GM19467 (cell line): Measurements from ENCODE around the gene PROM1.

Experiments used
- ATAC-seq: cut with Tn5 transposase; IDR thresholded peaks from one replicate; pipeline ENCODE4 v1.9.1; 2021; ENCODE audit warnings: mild to moderate bottlenecking, moderate library complexity; ENCODE audit not compliant: unreplicated experiment

The PROM1 gene

DNA sequence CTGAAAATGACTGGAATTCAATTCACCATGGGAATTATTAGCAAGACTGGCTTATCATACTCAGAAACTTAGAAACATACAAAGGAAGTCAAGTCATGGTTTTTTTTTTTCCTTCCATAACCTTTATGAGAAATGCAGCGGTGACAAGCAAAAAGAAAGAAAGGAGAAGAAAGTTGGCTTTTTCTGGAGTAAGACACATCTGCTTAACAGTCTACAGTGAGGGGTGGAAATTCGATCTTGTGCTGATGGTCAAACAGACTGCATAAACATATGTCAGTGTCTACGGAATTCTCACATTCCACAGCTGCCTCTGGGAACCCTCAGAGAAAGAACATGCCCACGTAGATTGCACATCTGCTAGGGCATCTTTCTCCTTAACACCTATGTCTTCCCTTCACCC is 54.6 kb downstream of the PROM1 start:
- no peak for ATAC-seq

GRCh38 chr4:16027626-16028025 is 56.2 kb downstream of the PROM1 start:
- no peak for ATAC-seq

- ATAC-seq = no peak
Measured at GRCh38 chr4:16027114-16027513, 56.7 kb downstream of the PROM1 start.

GRCh38 chr4:16026160-16026761 is 57.6 kb downstream of the PROM1 start:
- ATAC-seq = no peak

DNA sequence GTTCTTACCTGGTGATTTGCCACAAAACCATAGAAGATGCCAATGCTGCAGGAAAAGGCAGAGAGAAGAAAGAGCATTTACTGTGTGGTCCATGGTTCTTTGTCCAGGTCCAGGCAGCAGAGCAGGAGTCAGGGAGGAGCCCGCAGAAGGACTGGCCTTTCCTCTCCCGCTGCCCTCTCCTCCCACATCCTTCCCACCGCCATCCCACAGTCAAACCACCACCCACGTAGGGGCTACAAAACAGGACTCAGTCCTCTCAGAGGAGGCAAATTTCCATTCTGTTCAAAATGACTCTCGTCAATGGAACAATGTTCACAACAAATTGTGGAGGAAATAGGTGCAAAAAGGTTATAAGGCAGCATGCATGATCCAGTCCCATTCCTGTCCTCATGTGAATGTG is 58.6 kb downstream of the PROM1 start:
- ATAC-seq = no peak

DNA sequence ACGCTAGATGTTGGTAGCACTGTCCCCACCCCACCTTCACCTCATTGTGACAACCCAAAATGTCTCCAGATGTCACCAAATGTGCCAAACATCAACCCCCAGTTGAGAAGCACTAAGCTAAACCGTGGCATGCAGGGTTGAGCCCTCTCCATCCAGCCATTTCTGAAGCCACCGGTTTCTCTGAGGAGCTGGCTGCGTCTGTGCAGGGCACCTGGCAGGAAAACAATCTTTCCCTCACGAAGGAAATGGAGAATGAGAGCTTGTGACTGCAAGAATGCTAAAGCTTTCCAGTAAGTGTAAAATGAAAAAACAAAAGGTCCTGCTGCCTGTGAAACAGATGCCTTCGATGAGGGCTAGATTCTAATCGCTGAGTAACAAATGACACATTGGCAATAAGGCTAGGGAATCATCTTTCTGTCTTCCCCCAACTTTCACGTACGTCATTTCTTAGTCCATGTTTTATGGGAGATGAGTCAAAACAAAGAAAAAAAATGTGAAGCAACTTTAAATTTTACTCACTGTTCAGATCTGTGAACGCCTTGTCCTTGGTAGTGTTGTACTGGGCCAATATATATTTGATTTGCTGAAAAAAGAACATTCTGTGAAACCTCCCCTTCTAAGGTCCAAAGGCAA is 59.9 kb downstream of the PROM1 start:
- no peak for ATAC-seq

GRCh38 chr4:16021804-16022560 is 61.8 kb downstream of the PROM1 start:
- ATAC-seq = no peak

GRCh38 chr4:16019649-16020048 is 64.2 kb downstream of the PROM1 start:
- no peak for ATAC-seq

- no peak for ATAC-seq
Measured at GRCh38 chr4:16018841-16019240, 65.0 kb downstream of the PROM1 start.

DNA sequence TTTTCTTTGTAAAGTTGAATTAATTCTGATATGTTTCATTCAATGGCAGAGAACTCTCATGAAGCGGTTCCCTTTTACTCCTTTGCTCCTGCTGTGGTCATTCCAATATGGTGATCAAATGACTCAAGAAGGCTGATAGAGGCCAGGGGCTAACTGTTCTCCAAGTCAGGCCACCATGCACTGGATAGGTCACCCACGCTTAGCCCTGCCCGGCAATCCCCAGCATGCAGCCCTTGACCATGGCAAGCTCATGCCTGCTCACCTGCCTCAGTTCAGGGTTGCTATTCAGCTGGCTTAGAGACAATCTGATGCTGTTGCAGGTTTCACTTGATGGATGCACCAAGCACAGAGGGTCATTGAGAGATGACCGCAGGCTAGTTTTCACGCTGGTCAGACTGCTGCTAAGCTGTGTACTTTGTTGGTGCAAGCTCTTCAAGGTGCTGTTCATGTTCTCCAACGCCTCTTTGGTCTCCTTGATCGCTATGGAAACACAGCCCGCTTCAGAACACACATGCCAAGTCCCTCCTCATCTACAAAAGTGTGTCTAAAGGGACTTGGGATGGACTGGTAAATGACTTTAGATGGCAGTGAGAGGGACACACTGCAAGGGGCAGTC is 65.7 kb downstream of the PROM1 start:
- no peak for ATAC-seq

GRCh38 chr4:16016536-16016935 is 67.3 kb downstream of the PROM1 start:
- no peak for ATAC-seq

- ATAC-seq = no peak
Measured at GRCh38 chr4:16011173-16011572, 72.7 kb downstream of the PROM1 start.

GRCh38 chr4:16009153-16009552 is 74.7 kb downstream of the PROM1 start:
- ATAC-seq = no peak

DNA sequence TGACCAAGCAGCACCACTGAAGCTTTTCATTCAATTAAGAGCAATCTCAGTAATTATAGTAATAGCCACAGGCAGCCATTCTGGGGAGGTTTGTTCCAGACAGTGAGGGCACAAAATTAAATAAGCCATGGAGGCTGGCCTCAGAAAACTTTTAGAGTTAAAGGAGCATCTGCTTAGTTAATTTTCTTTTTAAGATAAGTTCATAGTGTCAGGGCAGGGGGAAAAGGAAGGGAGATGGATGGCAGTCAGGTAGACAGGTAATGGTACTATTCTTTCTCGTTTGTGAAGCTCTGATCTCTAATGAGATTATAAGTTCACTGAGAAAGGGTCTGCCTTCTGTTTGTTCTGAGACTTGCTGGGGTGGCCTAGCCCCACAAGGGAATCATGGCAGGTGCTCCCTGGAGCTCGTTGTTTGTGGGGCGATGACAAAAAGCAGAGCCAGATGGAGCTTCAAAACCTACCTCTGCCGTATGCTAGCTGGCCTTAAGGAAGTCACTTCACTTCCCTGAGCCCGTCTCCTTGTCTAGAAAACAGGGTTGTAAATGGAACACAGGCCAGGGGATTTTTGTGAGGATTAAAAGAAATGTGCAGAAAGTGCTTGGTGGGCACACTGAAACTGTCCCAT is 76.2 kb downstream of the PROM1 start:
- ATAC-seq = no peak

- no peak for ATAC-seq
Measured at GRCh38 chr4:16006771-16007446, 76.9 kb downstream of the PROM1 start.

DNA sequence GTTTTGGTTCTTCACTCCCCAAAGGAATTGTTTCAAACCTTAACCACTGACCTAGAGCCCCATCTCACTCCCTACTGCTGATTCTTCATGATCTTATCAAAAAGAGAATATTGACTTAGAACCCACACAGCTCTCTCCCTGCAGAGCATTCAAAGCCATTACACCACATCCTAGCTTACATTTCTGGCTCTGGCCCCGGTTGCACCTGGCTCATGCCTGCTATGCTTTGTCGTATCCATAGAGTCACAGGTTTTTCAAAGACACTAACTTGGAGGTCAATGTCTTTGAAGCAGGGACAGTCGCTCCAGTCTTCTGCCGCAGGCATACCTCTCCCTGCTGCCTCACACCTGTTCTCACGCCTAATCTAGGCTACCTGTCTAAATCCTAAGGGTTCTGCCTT is 78.1 kb downstream of the PROM1 start:
- ATAC-seq = no peak

DNA sequence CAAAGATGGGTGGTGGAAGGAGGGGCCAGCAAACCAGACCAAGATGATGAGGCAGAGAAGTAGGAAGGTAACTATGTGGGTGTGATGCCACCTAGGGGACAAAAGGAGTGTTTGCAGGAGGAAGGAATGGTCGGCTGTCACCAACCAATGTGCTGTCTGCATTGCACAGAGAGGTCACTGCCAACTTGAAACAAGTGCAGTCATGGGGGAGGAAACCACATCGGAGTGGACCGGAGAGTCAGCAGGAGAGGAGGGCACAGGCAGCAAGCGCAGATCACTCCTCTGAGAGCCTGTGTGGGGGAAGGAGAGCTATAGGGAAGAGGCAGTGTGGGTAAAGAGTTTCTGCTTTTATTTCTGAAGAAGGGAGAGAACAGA is 82.4 kb downstream of the PROM1 start:
- ATAC-seq = peak; percentile 98

DNA sequence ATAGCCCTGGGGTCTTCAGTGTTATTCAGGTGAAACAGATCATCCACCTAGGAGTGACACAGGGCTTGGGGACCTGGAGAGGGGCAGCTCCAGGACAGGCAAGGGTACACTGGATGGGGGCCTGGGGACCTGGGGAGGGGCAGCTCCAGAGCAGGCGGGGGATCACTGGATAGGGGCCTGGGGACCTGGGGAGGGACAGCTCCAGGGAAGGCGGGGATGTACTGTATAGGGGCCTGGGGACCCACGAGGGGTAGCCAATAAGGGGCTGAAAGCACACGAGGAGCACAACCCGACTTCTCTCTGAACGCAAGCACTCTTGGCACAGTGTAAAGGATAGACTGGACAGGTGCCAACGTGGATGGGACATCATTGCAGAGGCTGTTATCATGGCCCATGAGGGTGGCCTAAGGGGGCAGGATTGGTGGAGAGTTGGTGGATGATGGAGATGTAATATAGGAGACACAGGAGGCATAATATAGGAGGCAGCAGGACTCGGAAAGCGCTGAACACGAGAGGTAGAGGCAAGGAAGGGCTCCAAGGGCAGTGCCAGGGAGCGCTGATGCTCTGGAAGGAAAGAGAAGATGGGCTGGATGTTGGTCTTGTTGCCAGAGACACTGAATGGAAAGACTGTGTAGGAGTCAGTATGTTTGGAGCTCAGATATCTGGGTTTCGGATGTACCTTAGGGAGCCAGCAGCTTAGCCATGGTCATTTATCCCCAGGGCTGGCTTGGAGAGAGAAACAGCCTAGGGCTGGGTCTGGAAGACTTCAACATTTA is 82.9 kb downstream of the PROM1 start:
- no peak for ATAC-seq

DNA sequence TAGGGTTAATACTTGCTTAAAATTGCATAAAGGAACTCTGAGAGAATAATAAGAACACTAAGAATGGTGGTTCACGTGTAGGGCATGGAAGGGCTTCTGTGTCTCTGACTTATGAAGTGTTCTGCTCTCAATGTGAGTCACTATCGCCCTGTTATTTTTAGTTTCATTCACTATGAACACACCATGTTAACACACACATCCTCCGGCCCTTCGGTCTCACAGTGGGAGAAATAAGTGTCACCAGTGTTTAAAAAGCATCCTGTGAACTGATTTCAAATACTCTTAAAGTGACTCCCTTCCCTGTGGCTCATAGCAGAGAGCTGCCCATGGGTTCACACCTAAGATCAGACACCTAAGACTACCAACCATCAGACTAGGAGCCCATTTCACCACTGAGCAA is 87.0 kb downstream of the PROM1 start:
- ATAC-seq = no peak

DNA sequence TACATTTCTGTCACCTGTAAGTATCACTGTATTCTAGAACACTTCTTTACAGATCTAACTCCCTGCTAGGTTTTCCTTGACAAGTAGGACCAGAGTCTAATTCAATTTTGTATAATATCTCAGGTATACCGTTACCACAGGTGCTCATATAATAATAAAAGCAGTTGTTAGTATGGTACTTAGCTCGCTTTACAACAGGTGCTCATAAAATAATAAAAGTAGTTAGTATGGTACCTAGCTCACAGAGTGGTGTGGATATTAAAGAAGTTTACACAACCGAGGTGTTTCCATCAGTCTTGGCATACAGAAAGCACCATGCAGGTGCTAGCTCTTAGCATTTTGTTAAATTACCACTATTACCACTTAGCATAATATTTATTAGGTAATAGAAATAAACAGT is 88.0 kb downstream of the PROM1 start:
- ATAC-seq = no peak
